GM12878 (cell line): ENCODE measurements around the gene LRP1B. TPM values are rescaled to one million over a fixed set of nuclear protein-coding genes. Genes with fewer than 3 reads are reported as not detected.

ENCODE experiments used
- ATAC-seq: fragments of 200-7000 bp; cut with Tn5 transposase; 3 replicates; pipeline ENCODE4 v1.9.1; 2020; ENCODE audit warnings: mild to moderate bottlenecking, moderate library complexity
- BruUV-seq: library from RNA; stranded (reverse); fragments of 400-500 nt; replicated peaks from 2 replicates; lab custom pipeline; 2021; lab: Mats Ljungman, UMichigan
- CTCF ChIA-PET: fragments of 300-600 bp; sonication (Branson Sonifier 250); formaldehyde crosslinking; extraction: SDS; loops from one replicate; lab custom pipeline; 2021; ENCODE audit warnings: inconsistent platforms; lab: Yijun Ruan, JAX
- POLR2A ChIA-PET: fragments of 350-600 bp; formaldehyde crosslinking; extraction: SDS; loops from one replicate; lab custom pipeline; 2021; ENCODE audit warnings: inconsistent platforms; lab: Charles Lee
- RAD21 ChIA-PET: fragments of 300-600 bp; sonication (Branson Sonifier 250); formaldehyde crosslinking; loops from one replicate; lab custom pipeline; 2023; ENCODE audit warnings: antibody characterized with exemption; ENCODE audit not compliant: unreplicated experiment; lab: Charles Lee
- SMC1A ChIA-PET: fragments of 300-600 bp; sonication (Branson Sonifier 250); formaldehyde crosslinking; loops from one replicate; lab custom pipeline; 2023; ENCODE audit not compliant: unreplicated experiment, uncharacterized antibody; lab: Charles Lee
- DNase-seq: peaks from one replicate; pipeline ENCODE4 v3.0.0-alpha.2; 2011; ENCODE audit warnings: low read depth, low spot score
- FAIRE-seq: peaks from 3 replicates; lab custom pipeline; 2011; peaks lifted over from hg19 to GRCh38; lab: Jason Lieb, UNC
- H2AFZ ChIP-seq: 2 replicates; pipeline ENCODE4 v1.6.0; 2011; ENCODE audit warnings: low read depth, low read length, control low read depth; ENCODE audit not compliant: control insufficient read depth
- H3K27ac ChIP-seq: 2 replicates; pipeline ENCODE4 v1.5.1; 2011; ENCODE audit warnings: control low read depth; ENCODE audit not compliant: control insufficient read depth, insufficient read depth
- H3K27me3 ChIP-seq, 2 experiments: replicated peaks in 1 of 2; 2 replicates each; pipeline versions ENCODE4 v1.6.0 to v1.6.1; 2011; ENCODE audit warnings: low read length in 1 of 2; ENCODE audit not compliant: control insufficient read depth in 2 of 2, insufficient read depth in 2 of 2
- H3K36me3 ChIP-seq, 2 experiments: 2 replicates each; pipeline ENCODE4 v1.5.1; 2011; ENCODE audit warnings: low read length in 1 of 2; ENCODE audit not compliant: control insufficient read depth in 2 of 2, insufficient read depth in 2 of 2
- H3K4me1 ChIP-seq: 2 replicates; pipeline ENCODE4 v1.6.1; 2011; ENCODE audit warnings: mild to moderate bottlenecking, low read length, moderate library complexity, mixed read lengths; ENCODE audit not compliant: control insufficient read depth, insufficient read depth
- H3K4me2 ChIP-seq: 2 replicates; pipeline ENCODE4 v1.6.0; 2011; ENCODE audit warnings: control low read depth; ENCODE audit not compliant: control insufficient read depth, insufficient read depth
- H3K4me3 ChIP-seq: fragments of 200-600 bp; sonication (generic); 2 replicates; pipeline ENCODE4 v1.5.1; 2016
- H3K79me2 ChIP-seq: 2 replicates; pipeline ENCODE4 v1.6.0; 2011; ENCODE audit warnings: low read length; ENCODE audit not compliant: control insufficient read depth, insufficient read depth
- H3K9ac ChIP-seq: 2 replicates; pipeline ENCODE4 v1.8.0; 2011; ENCODE audit warnings: low read length, control low read depth, mixed read lengths; ENCODE audit not compliant: control insufficient read depth, insufficient read depth
- H3K9me3 ChIP-seq: replicated peaks from 3 replicates; pipeline ENCODE4 v1.5.1; 2011; ENCODE audit warnings: mild to moderate bottlenecking, low read length; ENCODE audit not compliant: control insufficient read depth, insufficient read depth
- H4K20me1 ChIP-seq: 2 replicates; pipeline ENCODE4 v1.6.0; 2011; ENCODE audit not compliant: control insufficient read depth, insufficient read depth
- BACH1 ChIP-seq: fragments of 450-650 bp; IDR thresholded peaks from 2 replicates; pipeline ENCODE4 v1.6.1; 2017; ENCODE audit warnings: mild to moderate bottlenecking, borderline replicate concordance
- BMI1 ChIP-seq: fragments of 450-650 bp; IDR thresholded peaks from 2 replicates; pipeline ENCODE4 v1.6.1; 2016; ENCODE audit warnings: mild to moderate bottlenecking, moderate library complexity, borderline replicate concordance
- ETV6 ChIP-seq, 2 experiments: fragments of 450-650 bp in 1 of 2; IDR thresholded peaks in 1 of 2; conservative IDR thresholded peaks in 1 of 2; 2 replicates each; pipeline ENCODE4 v1.6.1; 2014; ENCODE audit warnings: antibody characterized with exemption in 1 of 2, borderline replicate concordance in 1 of 2, low read depth in 1 of 2, mild to moderate bottlenecking in 1 of 2, moderate library complexity in 1 of 2
- PML ChIP-seq: IDR thresholded peaks from 2 replicates; pipeline ENCODE4 v1.6.1; 2012; ENCODE audit warnings: low read length, inconsistent platforms
- RUNX3 ChIP-seq: IDR thresholded peaks from 2 replicates; pipeline ENCODE4 v1.6.1; 2012; ENCODE audit warnings: low read length, inconsistent platforms
- SIX5 ChIP-seq: IDR thresholded peaks from 2 replicates; pipeline ENCODE4 v1.6.1; 2011; ENCODE audit warnings: mild to moderate bottlenecking, low read depth, low read length, moderate library complexity; ENCODE audit not compliant: severe bottlenecking
- SMAD1 ChIP-seq: fragments of 450-650 bp; IDR thresholded peaks from 2 replicates; pipeline ENCODE4 v1.6.1; 2018; ENCODE audit warnings: mild to moderate bottlenecking, low read depth; ENCODE audit not compliant: partially characterized antibody
- SMAD5 ChIP-seq: IDR thresholded peaks from 2 replicates; pipeline ENCODE4 v1.6.1; 2016; ENCODE audit warnings: antibody characterized with exemption, low read depth
- ZNF24 ChIP-seq: fragments of 450-650 bp; IDR thresholded peaks from 2 replicates; pipeline ENCODE4 v1.6.1; 2017; ENCODE audit warnings: antibody characterized with exemption, mild to moderate bottlenecking
- ZNF274 ChIP-seq: IDR thresholded peaks from one replicate; pipeline ENCODE4 v1.8.0; 2011; ENCODE audit not compliant: insufficient read length, insufficient read depth
- WGBS: methylation state at CpG from one replicate; pipeline ENCODE4 v1.1.6; 2016; ENCODE audit warnings: low lambda C conversion rate; ENCODE audit not compliant: insufficient replicate concordance, insufficient coverage; ENCODE audit errors: missing lambda C conversion rate; 5-methylcytosine and 5-hydroxymethylcytosine counted together
- in situ Hi-C: fragments of 300-500 bp; cut with MboI; formaldehyde crosslinking; loops from 9 replicates; pipeline ENCODE4 v1.14.3; 2018; ENCODE audit warnings: mixed read lengths
- intact Hi-C: fragments of 100-400 bp; cut with micrococcal nuclease; formaldehyde crosslinking; loops from one replicate; pipeline ENCODE4 v1.14.2; 2022; ENCODE audit not compliant: unreplicated experiment
- polyA plus RNA-seq, 11 experiments: library from polyadenylated mRNA; depleted of rRNA in 4 of 11; unstranded in 6 of 11; stranded (reverse) in 5 of 11; fragments of >200 nt; fragmentation: Nextera tagmentation in 4 of 11; fragmentation: Illumina TruSeq in 1 of 11; extraction: Ambion mirVana in 4 of 11; extraction: Trizol in 1 of 11; gene quantifications; 1 replicate in 1 of 11; 2 replicates in 10 of 11; pipeline versions ENCODE4 v1.2.1 to v1.2.3, GENCODE V29; 2011 to 2016; ENCODE audit warnings: inconsistent platforms in 2 of 11, missing spikeins in 2 of 11, low read depth in 1 of 11
- total RNA-seq, 4 experiments: library from RNA; depleted of rRNA in 3 of 4; stranded (reverse); fragments of >200 nt in 3 of 4; fragmentation: Illumina TruSeq in 1 of 4; extraction: Trizol in 1 of 4; gene quantifications; 2 replicates each; pipeline versions ENCODE4 v1.2.1 to v1.2.3, GENCODE V29; 2013 to 2021
- TF ChIP-seq, protein P1 (sequence below): IDR thresholded peaks from 2 replicates; pipeline ENCODE4 v1.6.1; 2011; ENCODE audit warnings: borderline replicate concordance, low read depth, mild to moderate bottlenecking, moderate library complexity, low read length; ENCODE audit not compliant: insufficient read depth, poor library complexity, severe bottlenecking

The LRP1B gene
- total and polyA plus RNA-seq, 10 of the 15 experiments (the other 5 are each of a cell fraction or from before 2014, with no cell fraction given), result under 0.01 to 0.06 (median 0.03) TPM; not detected in 5

DNA sequence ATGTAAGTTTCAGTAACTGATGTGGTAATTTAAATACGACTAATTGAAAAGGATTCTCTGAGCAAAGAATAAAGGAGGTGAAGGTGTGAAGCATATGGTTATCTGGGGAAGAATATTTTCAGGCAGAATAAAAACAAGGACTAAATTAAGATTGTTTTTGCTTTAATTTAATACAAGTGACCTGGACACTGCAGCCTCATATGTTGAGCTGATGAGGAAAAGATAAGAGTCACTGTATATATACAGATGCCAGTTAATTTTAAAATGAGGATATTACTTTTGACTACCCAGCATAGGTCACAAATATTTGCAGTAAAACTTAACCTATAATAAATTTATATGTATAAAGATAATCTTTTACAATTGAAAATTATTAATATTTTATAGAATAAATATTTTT lies 47.8 kb upstream of the LRP1B start:
- H2AFZ ChIP-seq, result no peak overlapping the region
- intact Hi-C loops (no loop called here), in situ Hi-C loops (no loop called here)
- POLR2A ChIA-PET, result no interaction called here
- no peaks in the 10 kb centered on the region for H3K27me3 ChIP-seq
- DNase-seq (no peak), FAIRE-seq (no peak), ATAC-seq (no peak)
- H3K79me2 ChIP-seq, result no peaks in the 10 kb centered on the region
- no TSS peak for BruUV-seq
- H3K4me3 ChIP-seq, result no peak overlapping the region
- SMC1A ChIA-PET, result no interaction called here
- H3K4me1 ChIP-seq, result no peaks in the 10 kb centered on the region
- no peaks in the 10 kb centered on the region for H3K36me3 ChIP-seq
- H3K4me2 ChIP-seq, result no peak overlapping the region
- TF ChIP-seq, protein P1, sequence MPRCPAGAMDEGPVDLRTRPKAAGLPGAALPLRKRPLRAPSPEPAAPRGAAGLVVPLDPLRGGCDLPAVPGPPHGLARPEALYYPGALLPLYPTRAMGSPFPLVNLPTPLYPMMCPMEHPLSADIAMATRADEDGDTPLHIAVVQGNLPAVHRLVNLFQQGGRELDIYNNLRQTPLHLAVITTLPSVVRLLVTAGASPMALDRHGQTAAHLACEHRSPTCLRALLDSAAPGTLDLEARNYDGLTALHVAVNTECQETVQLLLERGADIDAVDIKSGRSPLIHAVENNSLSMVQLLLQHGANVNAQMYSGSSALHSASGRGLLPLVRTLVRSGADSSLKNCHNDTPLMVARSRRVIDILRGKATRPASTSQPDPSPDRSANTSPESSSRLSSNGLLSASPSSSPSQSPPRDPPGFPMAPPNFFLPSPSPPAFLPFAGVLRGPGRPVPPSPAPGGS, result no peak
- TF ChIP-seq RUNX3, result no peak
- no peak for TF ChIP-seq SMAD5
- no peak for TF ChIP-seq SMAD1
- TF ChIP-seq SIX5, result no peak
- TF ChIP-seq ETV6 (conservative IDR thresholded peaks at IDR 0.05 in 1 of 2, IDR thresholded peaks at IDR 0.05 in 1 of 2; ENCODE audit: borderline replicate concordance in 1 of 2, low read depth in 1 of 2), result no peak
- TF ChIP-seq BMI1, result no peak
- no peak for TF ChIP-seq PML
- TF ChIP-seq ZNF274, result no peak
- TF ChIP-seq ZNF24, result no peak
- no peak for TF ChIP-seq BACH1
- WGBS, result 45% methylated on average over 1 of the region's 1 CpG
- H4K20me1 ChIP-seq, result no peaks in the 10 kb centered on the region
- no peak overlapping the region for H3K9ac ChIP-seq
- CTCF ChIA-PET, result no interaction called here
- no peaks in the 10 kb centered on the region for H3K9me3 ChIP-seq
- RAD21 ChIA-PET, result no interaction called here
- no peak overlapping the region for H3K27ac ChIP-seq
